H9 (cell line): Measurements from ENCODE around the gene EXOC1L. TPM values are rescaled to one million over a fixed set of nuclear protein-coding genes. Genes with fewer than 3 reads are reported as not detected.

Experiments used
- DNase-seq: peaks from one replicate; pipeline ENCODE4 v3.0.0-alpha.2; 2017
- H2AFZ ChIP-seq: one replicate; pipeline ENCODE4 v1.6.1; 2013; ENCODE audit warnings: mild to moderate bottlenecking, low read length, control low read depth, moderate library complexity
- H2AK5ac ChIP-seq: 2 replicates; pipeline ENCODE4 v1.6.1; 2013; ENCODE audit warnings: low read length, control low read depth, mixed read lengths; ENCODE audit not compliant: insufficient read length
- H2BK120ac ChIP-seq: one replicate; pipeline ENCODE4 v1.6.1; 2013; ENCODE audit warnings: low read depth, mild to moderate bottlenecking, low read length, control low read depth, inconsistent platforms; ENCODE audit not compliant: poor library complexity, severe bottlenecking
- H2BK12ac ChIP-seq: 2 replicates; pipeline ENCODE4 v1.6.1; 2013; ENCODE audit warnings: low read length, control low read depth, mixed read lengths, low read depth; ENCODE audit not compliant: insufficient read length
- H2BK15ac ChIP-seq: 2 replicates; pipeline ENCODE4 v1.6.1; 2013; ENCODE audit warnings: low read depth, low read length, control low read depth
- H2BK20ac ChIP-seq: one replicate; pipeline ENCODE4 v1.6.1; 2013; ENCODE audit warnings: low read depth, mild to moderate bottlenecking, low read length, control low read depth, inconsistent platforms; ENCODE audit not compliant: poor library complexity, severe bottlenecking
- H2BK5ac ChIP-seq: 2 replicates; pipeline ENCODE4 v1.6.1; 2013; ENCODE audit warnings: low read length, control low read depth, mixed read lengths; ENCODE audit not compliant: insufficient read length
- H3K14ac ChIP-seq: 2 replicates; pipeline ENCODE4 v1.6.1; 2013; ENCODE audit warnings: low read length, control low read depth; ENCODE audit not compliant: insufficient read depth
- H3K18ac ChIP-seq: 2 replicates; pipeline ENCODE4 v1.6.1; 2013; ENCODE audit warnings: low read depth, mild to moderate bottlenecking, mixed read lengths, low read length, control low read depth; ENCODE audit not compliant: insufficient read length
- H3K23ac ChIP-seq: 2 replicates; pipeline ENCODE4 v1.6.1; 2013; ENCODE audit warnings: low read length, control low read depth, mixed read lengths, low read depth; ENCODE audit not compliant: insufficient read length
- H3K23me2 ChIP-seq: 2 replicates; pipeline ENCODE4 v1.6.1; 2013; ENCODE audit warnings: low read depth, mild to moderate bottlenecking, mixed read lengths, low read length, control low read depth; ENCODE audit not compliant: insufficient read length, poor library complexity, severe bottlenecking
- H3K27ac ChIP-seq: 2 replicates; pipeline ENCODE4 v1.5.1; 2013; ENCODE audit warnings: low read length, control low read depth, mixed read lengths, low read depth; ENCODE audit not compliant: insufficient read length
- H3K27me3 ChIP-seq: 2 replicates; pipeline ENCODE4 v1.6.1; 2013; ENCODE audit warnings: low read length, control low read depth, inconsistent platforms; ENCODE audit not compliant: insufficient read depth
- H3K4ac ChIP-seq: 2 replicates; pipeline ENCODE4 v1.6.1; 2013; ENCODE audit warnings: low read depth, mild to moderate bottlenecking, control low read depth, inconsistent platforms, low read length, moderate library complexity
- H3K4me1 ChIP-seq: 2 replicates; pipeline ENCODE4 v1.6.1; 2013; ENCODE audit warnings: low read length, control low read depth, inconsistent platforms; ENCODE audit not compliant: insufficient read depth
- H3K4me2 ChIP-seq: 2 replicates; pipeline ENCODE4 v1.6.1; 2013; ENCODE audit warnings: low read length, control low read depth, mixed read lengths; ENCODE audit not compliant: insufficient read length, insufficient read depth
- H3K56ac ChIP-seq: 2 replicates; pipeline ENCODE4 v1.6.1; 2013; ENCODE audit warnings: low read depth, mild to moderate bottlenecking, mixed read lengths, low read length, control low read depth; ENCODE audit not compliant: insufficient read length
- H3K79me1 ChIP-seq: 2 replicates; pipeline ENCODE4 v1.6.1; 2013; ENCODE audit warnings: low read depth, mild to moderate bottlenecking, moderate library complexity, low read length, control low read depth, inconsistent platforms; ENCODE audit not compliant: insufficient read depth, poor library complexity, severe bottlenecking
- H3K79me2 ChIP-seq: 2 replicates; pipeline ENCODE4 v1.6.1; 2013; ENCODE audit warnings: low read length, control low read depth, inconsistent platforms; ENCODE audit not compliant: insufficient read depth
- H3K9ac ChIP-seq: 2 replicates; pipeline ENCODE4 v1.6.1; 2013; ENCODE audit warnings: low read length, control low read depth, mixed read lengths; ENCODE audit not compliant: insufficient read length; ENCODE audit errors: extremely low read depth
- H3K9me3 ChIP-seq: one replicate; pipeline ENCODE4 v1.6.1; 2013; ENCODE audit warnings: low read depth, low read length, inconsistent platforms; ENCODE audit not compliant: control insufficient read depth
- H3T11ph ChIP-seq: one replicate; pipeline ENCODE4 v1.6.1; 2013; ENCODE audit warnings: mild to moderate bottlenecking, low read length, control low read depth, inconsistent platforms
- H4K20me1 ChIP-seq: one replicate; pipeline ENCODE4 v1.6.1; 2013; ENCODE audit not compliant: control insufficient read depth, insufficient read length, insufficient read depth
- H4K5ac ChIP-seq: 2 replicates; pipeline ENCODE4 v1.6.1; 2013; ENCODE audit warnings: low read depth, mild to moderate bottlenecking, mixed read lengths, low read length, control low read depth; ENCODE audit not compliant: insufficient read length
- H4K8ac ChIP-seq: replicated peaks from 2 replicates; pipeline ENCODE4 v1.6.1; 2013; ENCODE audit warnings: low read length, control low read depth, mixed read lengths, low read depth; ENCODE audit not compliant: insufficient read length
- H4K91ac ChIP-seq: 2 replicates; pipeline ENCODE4 v1.6.1; 2013; ENCODE audit warnings: low read depth, mild to moderate bottlenecking, moderate library complexity, mixed read lengths, low read length, control low read depth; ENCODE audit not compliant: insufficient read length
- H3K27ac Mint-ChIP-seq, 3 experiments: 2 replicates in 2 of 3; 3 replicates in 1 of 3; pipeline ENCODE4 v1.8.0; 2020 to 2021; ENCODE audit warnings: mixed read lengths in 3 of 3, mild to moderate bottlenecking in 1 of 3, moderate library complexity in 1 of 3
- H3K27me3 Mint-ChIP-seq: 2 replicates; pipeline ENCODE4 v1.8.0; 2021; ENCODE audit warnings: low read depth, mild to moderate bottlenecking, moderate library complexity, mixed read lengths
- H3K36me3 Mint-ChIP-seq, 3 experiments: 2 replicates in 2 of 3; 3 replicates in 1 of 3; pipeline ENCODE4 v1.8.0; 2020 to 2021; ENCODE audit warnings: low read depth in 3 of 3, mixed read lengths in 3 of 3; ENCODE audit not compliant: insufficient read depth in 1 of 3
- H3K4me1 Mint-ChIP-seq, 2 experiments: 2 replicates each; pipeline ENCODE4 v1.8.0; 2020; ENCODE audit warnings: mixed read lengths in 2 of 2
- H3K4me3 Mint-ChIP-seq, 2 experiments: 2 replicates in 1 of 2; 3 replicates in 1 of 2; pipeline ENCODE4 v1.8.0; 2020 to 2021; ENCODE audit warnings: mild to moderate bottlenecking in 2 of 2, mixed read lengths in 2 of 2, moderate library complexity in 1 of 2
- H3K9me3 Mint-ChIP-seq, 2 experiments: 2 replicates in 1 of 2; 3 replicates in 1 of 2; pipeline ENCODE4 v1.8.0; 2020; ENCODE audit warnings: mild to moderate bottlenecking in 2 of 2, mixed read lengths in 2 of 2, moderate library complexity in 1 of 2
- CTCF ChIP-seq: fragments of 200-600 bp; sonication (generic); conservative IDR thresholded peaks from 3 replicates; pipeline ENCODE4 v1.8.0; 2021; ENCODE audit warnings: antibody characterized with exemption, mild to moderate bottlenecking
- WGBS: extraction: QIAGEN DNeasy Blood & Tissue Kit; methylation state at CpG from one replicate; pipeline ENCODE4 v1.1.7; 2013; ENCODE audit warnings: missing lambda C conversion rate, low lambda C conversion rate, mixed read lengths; ENCODE audit not compliant: insufficient read length; ENCODE audit errors: extremely low coverage; 5-methylcytosine and 5-hydroxymethylcytosine counted together
- total RNA-seq: library from RNA; stranded (reverse); gene quantifications from 2 replicates; pipeline ENCODE4 v1.2.1, GENCODE V29; 2021

The EXOC1L gene
- total RNA-seq, 1 experiment from 2014 or later, result not detected

- H3K36me3 Mint-ChIP-seq, result no peaks in the 10 kb centered on the region
- WGBS, result no CpG with 5 or more reads among the region's 2 CpGs
These were observed 8.0 kb downstream of the EXOC1L start for GRCh38 chr4:55827582-55827981.

More at GRCh38 chr4:55827582-55827981, 8.0 kb downstream of the EXOC1L start:
- no peaks in the 10 kb centered on the region for H4K20me1 ChIP-seq
- no peak overlapping the region for H3K27ac ChIP-seq
- no peaks in the 10 kb centered on the region for H3K27me3 ChIP-seq
- no peak for DNase-seq
- H3K9me3 ChIP-seq, result no peaks in the 10 kb centered on the region
- no peak overlapping the region for H3K18ac ChIP-seq
- no peak overlapping the region for H2BK120ac ChIP-seq
- no peak overlapping the region for H4K5ac ChIP-seq
- no peak overlapping the region for H3K27ac Mint-ChIP-seq
- H2BK12ac ChIP-seq, result no peak overlapping the region
- H3K4me3 Mint-ChIP-seq, result no peak overlapping the region
- no peak overlapping the region for H3T11ph ChIP-seq
- H2AFZ ChIP-seq, result no peak overlapping the region
- H3K79me1 ChIP-seq, result no peaks in the 10 kb centered on the region
- H3K23me2 ChIP-seq, result no peaks in the 10 kb centered on the region
- no peak overlapping the region for H3K14ac ChIP-seq
- no peaks in the 10 kb centered on the region for H3K4me1 ChIP-seq
- H4K8ac ChIP-seq, result no peak overlapping the region
- H4K91ac ChIP-seq, result no peak overlapping the region
- no peak overlapping the region for H2BK15ac ChIP-seq
- no peak overlapping the region for H2AK5ac ChIP-seq
- H2BK20ac ChIP-seq, result no peak overlapping the region
- no peaks in the 10 kb centered on the region for H3K79me2 ChIP-seq
- H3K23ac ChIP-seq, result no peak overlapping the region
- H3K56ac ChIP-seq, result no peak overlapping the region
- no peak overlapping the region for H3K4me2 ChIP-seq
- no peak overlapping the region for H3K9ac ChIP-seq
- H3K4ac ChIP-seq, result no peak overlapping the region
- H3K9me3 Mint-ChIP-seq, result no peaks in the 10 kb centered on the region
- H3K4me1 Mint-ChIP-seq, result no peaks in the 10 kb centered on the region
- no peak; the same call in 2 of the 3 replicates for TF ChIP-seq CTCF
- peaks cover 17% of the 10 kb centered on the region for H3K27me3 Mint-ChIP-seq
- no peak overlapping the region for H2BK5ac ChIP-seq
